8988T (cell line): ENCODE measurements around the gene KCNG4.
"Not testable (repeated sequence)": the region's sequence is repeated elsewhere in the genome, so short reads cannot be mapped to it uniquely, and the experiment has no call there.

Source experiments
- DNase-seq: peaks from one replicate; pipeline ENCODE4 v3.0.0; 2011

KCNG4 gene

DNA sequence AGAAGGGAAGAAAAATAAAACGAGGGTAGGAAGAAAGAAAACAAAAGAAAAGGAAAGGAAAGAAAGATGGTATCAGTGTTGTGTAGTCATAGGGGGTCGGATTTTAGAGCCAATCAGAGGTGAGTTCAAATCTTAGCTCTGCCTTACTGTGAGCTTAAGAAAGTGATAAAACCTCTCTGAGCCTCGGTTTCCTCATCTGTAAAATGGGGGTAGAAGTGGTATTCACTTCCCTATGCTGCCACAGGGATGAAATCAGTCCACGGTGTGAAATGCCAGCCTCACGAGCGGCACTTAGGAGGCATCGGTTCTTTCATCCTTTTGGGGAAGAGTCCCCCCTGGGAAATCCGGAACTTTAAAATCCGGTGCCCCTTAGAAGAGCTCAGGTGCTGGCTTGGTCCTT lies 6.1 kb downstream of the KCNG4 start:
- no peak for DNase-seq

- no peak for DNase-seq
These were observed 6.8 kb downstream of the KCNG4 start for GRCh38 chr16:84232969-84233368.

DNA sequence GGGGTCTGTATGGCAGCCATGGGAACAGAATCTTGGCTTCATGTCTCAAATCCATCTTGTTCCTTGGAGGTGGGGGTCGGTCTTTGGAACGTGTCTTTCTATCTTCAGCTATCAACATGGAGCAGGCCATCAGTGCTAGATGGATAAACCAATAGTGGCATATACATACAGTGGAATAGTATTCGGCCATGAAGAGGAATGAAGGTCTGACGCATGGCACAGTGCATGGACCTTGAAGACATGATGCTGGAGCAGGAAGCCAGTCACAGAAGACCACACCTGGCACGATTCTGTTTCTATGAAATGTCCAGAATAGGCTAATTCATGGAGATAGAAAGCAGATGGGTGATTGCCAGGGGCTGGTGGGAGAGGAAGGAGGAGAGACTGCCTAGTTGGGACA lies 7.8 kb downstream of the KCNG4 start:
- no peak for DNase-seq

DNA sequence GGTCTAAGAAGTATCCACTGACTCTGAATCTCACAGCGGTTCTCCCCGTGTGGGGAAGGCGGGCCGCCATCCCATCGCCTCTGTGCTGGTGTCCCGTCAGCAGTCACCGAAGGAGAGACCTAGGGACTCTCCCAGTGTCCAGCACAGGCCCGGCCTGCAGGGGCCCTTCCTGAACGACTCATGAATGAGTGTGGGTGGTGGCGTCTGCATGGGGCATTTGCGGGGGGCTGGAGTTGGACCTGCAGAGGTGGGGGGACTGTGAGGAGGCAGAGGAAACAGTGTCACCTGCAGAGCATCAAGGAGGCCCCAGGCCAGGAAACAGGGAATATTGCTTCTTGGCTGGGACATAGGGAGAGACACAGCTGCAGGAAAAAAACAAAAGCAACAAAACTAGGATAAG lies 10.3 kb downstream of the KCNG4 start:
- DNase-seq, result no peak

DNA sequence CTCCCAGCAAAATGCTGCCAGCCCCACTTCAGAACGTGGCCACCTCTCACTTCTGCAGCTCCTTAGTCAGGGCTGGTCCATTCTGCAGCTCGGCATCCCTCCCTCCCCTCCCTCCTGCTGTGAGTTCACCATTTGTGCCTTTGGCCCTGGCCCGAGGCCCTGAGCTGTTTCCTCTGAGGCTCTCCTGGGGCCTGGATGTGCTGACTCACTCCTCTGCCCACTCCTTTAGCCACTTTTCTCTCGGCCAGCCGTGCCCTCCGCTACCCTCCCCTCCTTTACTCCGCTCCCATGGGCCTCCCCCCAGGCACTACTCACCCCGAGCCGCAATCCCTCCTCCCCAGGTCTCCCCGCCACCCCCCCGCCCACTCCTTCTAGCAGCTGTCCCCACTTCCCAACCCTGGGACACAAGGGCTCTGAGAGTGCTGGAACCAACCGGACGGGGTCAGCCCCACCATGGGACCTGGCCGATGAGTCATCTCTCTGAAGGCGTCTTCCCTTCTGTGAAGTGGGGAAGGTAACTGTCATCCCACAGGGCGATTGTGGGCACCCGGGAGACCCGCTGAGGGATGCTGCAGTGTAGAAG lies 11.5 kb downstream of the KCNG4 start:
- peak; percentile 92 for DNase-seq

GRCh38 chr16:84227548-84227947 lies 12.3 kb downstream of the KCNG4 start:
- DNase-seq, result no peak

- no peak for DNase-seq
These were observed 13.8 kb downstream of the KCNG4 start for GRCh38 chr16:84226026-84226425.

DNA sequence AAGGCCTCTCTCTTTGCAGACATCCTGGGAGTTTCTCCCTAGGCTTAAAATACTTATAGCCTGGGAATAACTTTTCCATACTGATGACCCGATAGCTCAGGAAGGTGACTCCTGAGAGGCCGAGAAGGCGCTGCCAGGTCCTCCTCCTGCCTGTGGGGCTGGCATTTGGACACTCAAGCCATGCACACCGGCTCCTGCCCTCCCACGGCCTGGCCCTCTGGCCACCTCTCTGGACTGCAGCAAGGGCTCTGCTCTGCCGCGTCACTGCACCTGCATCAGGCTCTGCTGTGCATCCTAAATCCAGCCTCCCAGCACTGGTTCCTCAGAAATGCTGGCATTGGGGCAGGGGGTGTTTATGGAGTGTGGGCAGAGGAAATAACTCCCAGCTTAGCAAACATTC lies 14.2 kb downstream of the KCNG4 start:
- DNase-seq, result no peak

DNA sequence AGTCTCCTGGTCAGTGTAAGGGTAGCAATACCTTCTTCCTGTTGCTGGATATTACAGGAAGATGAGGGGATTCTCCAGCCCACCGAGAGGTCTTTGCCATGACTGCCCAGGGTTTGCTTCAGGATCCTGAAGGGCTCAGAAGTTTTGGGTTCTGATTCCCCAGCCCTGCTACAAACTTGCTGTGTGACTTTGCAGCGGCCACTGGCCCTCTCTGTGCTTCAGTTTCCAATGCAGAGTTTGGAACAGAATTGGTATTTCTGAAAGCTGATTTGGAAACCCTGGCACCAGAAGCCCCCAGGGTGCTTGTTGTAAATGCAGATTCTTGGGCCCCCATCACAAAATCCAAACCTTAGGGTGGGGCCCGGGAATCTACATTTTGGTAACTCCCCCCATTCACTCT lies 14.7 kb downstream of the KCNG4 start:
- DNase-seq, result no peak

- DNase-seq, result no peak
These were observed 15.3 kb downstream of the KCNG4 start for GRCh38 chr16:84224554-84224953.

DNA sequence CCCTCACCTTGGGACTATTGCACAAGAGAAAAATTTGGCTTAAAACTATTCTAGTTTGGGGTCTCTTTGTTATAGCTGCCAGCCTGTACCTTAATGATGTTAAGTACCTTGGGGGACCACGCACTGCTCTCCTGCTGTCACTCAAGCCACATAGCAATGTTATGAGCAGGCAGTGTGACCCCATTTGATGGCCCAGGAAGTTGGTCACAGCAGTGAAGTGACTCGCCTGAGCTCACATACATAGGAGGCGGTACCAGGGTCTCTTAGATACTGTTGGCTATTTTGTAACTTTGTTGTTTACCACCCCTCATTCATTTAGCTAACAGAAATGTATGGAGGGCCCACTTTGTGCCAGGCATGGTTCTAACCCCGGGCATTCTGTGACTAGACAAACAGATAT lies 16.4 kb downstream of the KCNG4 start:
- no peak for DNase-seq

- no peak for DNase-seq
These were observed 19.0 kb downstream of the KCNG4 start for GRCh38 chr16:84220851-84221250.

- no peak for DNase-seq
These were observed 20.9 kb downstream of the KCNG4 start for GRCh38 chr16:84218956-84219355.

DNA sequence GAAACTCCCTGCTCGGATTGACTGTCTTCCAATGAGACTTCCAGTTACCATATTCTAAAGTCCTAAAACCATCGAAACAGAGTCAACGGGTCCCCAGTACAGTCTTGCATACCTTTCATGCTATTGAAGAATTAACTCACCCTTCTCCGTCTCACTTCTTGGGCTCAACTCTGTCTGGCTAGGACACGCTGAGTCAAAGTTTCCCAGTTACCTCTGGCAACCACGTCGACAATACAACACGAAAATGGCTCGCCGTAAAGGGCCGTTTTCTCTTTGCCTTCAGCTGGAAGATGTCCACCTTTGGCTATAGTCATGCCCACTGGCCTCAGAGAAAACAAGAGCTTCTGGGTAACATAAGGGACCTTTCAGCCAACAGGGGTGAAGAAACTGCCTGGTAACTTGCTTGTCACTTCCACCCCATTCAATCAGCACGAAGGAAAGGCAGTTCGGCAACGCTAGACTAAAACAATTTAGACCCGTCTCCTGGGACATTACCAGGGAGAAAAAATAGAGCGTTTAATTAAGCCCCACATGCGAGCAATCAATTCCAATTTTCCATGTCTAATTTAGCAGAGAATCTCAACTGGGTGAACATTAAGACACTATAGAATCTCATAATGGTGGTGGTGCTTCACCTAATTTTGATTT lies 21.5 kb downstream of the KCNG4 start:
- no peak for DNase-seq

- DNase-seq, result not testable (repeated sequence)
These were observed 23.7 kb downstream of the KCNG4 start for GRCh38 chr16:84216144-84216543.

DNA sequence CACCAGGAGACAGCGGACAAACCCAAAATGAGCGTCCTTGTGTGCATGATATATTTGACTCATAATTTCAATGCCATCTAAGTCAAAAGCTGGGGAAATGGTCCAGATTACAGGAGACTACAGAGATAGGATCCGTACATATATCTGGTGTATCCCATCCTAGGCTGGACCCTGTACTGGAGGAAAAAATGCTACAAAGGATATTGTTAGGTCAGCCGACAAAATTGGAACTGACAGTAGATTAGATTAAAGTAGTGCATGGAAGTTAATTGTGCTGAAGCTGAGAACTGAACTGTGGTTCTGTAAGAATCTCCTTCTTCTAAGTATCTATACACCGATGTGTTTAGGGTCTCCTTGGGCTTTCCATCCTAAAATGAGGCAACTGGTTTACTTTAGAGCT lies 24.3 kb downstream of the KCNG4 start:
- DNase-seq, result no peak

DNA sequence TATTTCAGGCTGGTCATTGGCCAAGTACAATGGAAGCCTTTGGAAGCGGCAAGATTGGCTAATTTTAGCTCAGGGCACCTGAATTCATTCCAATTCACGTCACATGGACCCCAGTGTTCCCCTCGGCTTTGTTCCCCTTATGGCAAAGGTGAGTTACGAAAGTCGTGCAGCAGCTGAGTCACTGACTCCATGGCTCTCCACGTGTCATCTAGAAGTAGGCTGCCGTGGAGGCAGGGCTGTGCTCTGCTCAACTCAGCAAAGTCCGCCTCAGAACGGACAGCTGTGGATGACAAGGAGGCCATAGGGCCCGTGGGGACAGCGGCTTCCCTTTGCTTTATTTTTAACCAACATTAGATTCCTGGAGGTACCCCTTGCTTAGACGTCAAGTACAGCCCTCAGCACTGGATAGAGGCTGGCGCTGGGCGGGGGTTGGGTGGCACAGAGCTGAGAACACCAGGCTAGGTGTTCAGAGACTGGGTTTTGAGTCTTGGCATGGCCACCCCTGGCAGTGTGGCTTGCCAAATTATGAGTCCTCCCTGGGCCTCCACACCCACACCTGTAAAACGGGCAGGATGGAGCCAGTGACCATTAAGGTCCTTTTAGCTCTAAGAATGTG lies 25.3 kb downstream of the KCNG4 start:
- DNase-seq, result no peak

DNA sequence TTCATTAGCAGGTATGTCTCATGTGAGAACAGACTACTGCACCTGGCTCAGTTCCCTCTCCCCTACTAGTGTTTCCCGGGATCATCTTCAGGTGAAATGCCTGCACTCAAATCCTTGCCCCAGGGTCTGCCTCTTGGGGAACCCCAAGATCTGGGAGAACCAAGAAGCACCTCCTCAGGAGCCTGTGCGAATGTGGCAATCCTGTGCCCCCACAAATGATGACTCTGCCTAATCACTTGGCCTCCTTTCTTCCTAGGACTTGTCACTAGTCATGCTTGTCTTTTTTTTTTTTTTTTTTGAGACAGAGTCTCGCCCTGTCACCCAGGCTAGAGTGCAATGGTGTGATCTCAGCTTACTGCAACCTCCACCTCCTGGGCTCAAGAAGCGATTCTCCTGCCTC lies 27.2 kb downstream of the KCNG4 start:
- no peak for DNase-seq

- DNase-seq, result no peak
These were observed 27.7 kb downstream of the KCNG4 start for GRCh38 chr16:84212154-84212553.

DNA sequence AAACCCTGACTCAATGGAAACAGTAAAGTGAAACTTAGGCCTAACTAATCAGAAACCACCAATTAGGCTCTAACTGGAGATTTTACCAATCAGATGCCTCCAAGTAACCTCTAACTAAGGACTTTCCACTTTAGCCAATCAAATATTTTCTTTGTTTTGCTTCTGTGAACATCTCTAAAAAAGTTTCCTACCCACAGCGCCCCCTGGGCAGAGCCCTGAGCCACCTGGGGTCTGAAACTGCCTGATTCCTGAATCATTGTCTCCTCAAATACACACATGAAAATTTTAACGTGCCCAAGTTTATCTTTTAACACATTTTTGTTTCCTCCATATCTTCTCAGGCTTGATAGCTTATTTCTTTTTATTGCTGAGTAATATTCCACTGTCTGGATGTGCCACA lies 29.8 kb downstream of the KCNG4 start:
- no peak for DNase-seq

DNA sequence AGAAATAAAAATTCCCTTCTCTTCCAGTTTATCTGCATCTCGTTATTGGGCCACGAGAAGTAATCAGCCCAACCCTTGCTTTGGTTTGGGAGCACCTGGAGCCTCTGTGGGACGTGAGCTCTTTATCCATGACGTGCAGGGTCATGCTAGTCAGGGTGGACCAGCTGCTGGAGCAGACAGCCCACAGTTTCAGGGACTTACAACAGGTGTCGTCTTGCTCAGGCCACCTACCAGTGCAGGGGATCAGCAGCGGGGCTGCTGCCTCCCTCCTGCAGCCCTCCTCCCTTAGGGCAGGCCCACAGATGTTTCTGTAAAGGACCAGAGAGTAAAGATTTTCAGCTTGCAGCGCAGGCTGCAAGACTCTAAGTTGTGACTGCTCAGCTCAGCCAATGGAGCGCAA lies 31.9 kb downstream of the KCNG4 start:
- DNase-seq, result no peak

DNA sequence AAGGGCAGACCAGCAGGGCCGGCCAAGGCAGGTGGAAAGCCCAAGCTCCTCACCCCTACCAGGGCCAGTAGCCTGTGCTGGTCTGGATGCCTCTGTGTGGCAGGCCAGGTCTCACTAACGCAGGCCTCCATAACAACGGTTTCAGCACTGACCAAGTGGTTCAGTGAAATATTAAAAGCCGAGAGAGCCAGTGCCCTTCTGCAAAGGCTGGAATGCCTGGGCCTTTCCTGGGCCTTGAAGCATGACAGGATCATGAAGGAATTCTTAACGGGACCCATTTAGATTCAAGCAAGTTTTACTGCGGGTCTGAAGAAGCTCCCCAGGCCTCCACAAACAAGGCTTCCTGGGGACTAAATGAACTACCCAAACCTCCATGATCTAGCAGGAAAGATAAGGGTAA lies 32.6 kb downstream of the KCNG4 start:
- no peak for DNase-seq

GRCh38 chr16:84205976-84206691 lies 33.7 kb downstream of the KCNG4 start:
- DNase-seq, result no peak

DNA sequence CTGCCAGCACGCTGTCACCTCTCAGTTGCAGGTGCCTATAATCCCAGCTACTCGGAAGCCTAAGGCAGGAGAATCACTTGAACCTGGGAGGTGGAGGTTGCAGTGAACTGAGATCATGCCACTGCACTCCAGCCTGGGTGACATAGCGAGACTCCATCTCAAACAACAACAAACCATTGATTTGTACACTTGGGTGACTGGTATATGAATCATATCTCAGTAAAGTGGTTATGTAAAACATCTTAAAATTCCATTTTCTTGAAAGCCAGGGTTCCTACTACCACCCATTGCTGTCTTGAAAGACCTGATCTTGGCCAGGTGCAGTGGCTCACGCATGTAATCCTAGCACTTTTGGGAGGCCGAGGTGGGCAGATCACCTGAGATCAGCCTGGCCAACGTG lies 34.7 kb downstream of the KCNG4 start:
- not testable (repeated sequence) for DNase-seq
